ENCODE measurements around the gene CLEC20A.

CLEC20A gene

DNA sequence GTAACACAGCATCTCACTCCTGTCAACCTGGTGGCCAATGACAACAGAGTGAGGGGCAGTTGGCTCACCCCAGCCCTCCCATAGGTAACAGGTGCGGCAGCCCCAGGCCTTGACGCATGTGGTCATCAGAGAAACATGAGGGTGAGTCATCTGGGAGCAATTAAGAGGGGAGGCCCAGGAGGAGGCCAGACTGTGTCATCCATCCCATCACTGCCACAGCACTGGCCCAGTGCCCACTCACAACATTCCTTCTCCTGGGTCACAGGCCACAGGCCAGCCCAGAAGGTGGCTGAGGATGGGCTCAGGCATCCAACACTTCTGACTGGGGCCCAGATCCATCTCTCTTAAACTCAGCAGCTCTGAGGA is 33.3 kb upstream of the CLEC20A start:
- Histone ChIP-seq H3K36me3 (no peaks in the 10 kb centered on the region), H3K27me3 (no peaks in the 10 kb centered on the region), H3K9ac (no peak overlapping the region), H3K27ac (no peak overlapping the region), H3K4me2 (no peak overlapping the region), H3K4me3 (no peak overlapping the region), H3K4me1 (no peaks in the 10 kb centered on the region), H3K9me3 (no peaks in the 10 kb centered on the region), H4K20me1 (no peaks in the 10 kb centered on the region)
- no peak for TF ChIP-seq Cebpa-rat (IDR thresholded peaks at IDR 0.05)

DNA sequence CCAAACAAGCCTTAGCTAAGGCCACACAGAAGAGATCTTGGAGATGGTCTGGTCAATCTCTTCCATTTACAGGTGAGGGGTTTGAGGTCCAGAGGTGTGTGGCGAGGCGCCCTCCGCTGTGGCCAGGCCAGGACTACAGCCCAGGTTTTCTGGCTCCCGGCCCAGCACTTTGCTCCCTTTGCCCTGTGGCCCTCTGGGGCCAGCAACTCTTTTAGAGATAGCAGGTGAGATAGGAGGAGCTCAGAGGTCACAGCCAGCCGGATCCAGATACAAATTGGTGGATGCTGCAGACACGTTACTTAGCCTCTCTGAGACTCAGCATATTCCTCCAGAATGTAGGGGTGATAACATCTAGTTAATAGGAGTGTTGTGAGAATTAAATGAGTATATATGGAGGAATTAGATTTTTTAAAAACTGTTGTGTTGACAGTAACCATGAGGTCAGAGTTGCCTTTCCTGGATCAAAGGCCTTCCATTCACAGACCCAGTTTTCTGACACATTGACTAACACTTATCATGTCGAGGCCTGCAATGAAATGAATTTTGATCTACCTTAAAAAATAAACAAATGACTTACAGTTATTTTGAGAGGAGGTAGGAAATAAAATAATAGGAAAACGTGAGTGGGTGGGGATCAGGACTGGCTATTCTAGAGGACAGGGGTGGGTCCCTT is 32.7 kb upstream of the CLEC20A start:
- Histone ChIP-seq H3K4me1 (no peaks in the 10 kb centered on the region), H3K4me3 (no peak overlapping the region), H3K27me3 (no peaks in the 10 kb centered on the region), H3K9ac (no peak overlapping the region), H4K20me1 (no peaks in the 10 kb centered on the region), H3K36me3 (no peaks in the 10 kb centered on the region), H3K4me2 (no peak overlapping the region), H3K9me3 (no peaks in the 10 kb centered on the region), H3K27ac (no peak overlapping the region)
- no peak for TF ChIP-seq Cebpa-rat (IDR thresholded peaks at IDR 0.05)

DNA sequence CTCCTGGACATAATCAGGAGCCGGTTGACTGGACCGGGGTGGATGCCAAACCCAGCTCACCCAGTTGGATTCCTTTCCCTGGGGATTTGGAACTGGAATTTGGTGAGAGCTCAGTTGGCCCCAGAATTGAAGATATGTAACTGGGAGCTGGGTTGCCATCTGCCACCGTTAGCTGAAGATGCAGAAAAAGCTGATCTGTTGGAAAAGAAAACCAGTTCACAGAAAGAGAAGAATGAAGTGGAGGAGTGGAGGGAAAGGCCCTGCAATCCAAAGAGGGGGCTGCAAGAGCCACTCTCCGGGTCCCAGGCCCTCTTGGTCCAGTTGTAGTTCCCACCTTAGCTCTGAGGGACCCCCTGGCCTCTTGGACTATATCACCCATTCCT is 32.2 kb upstream of the CLEC20A start:
- Histone ChIP-seq H3K4me2 (no peak overlapping the region), H3K36me3 (no peaks in the 10 kb centered on the region), H3K27me3 (no peaks in the 10 kb centered on the region), H4K20me1 (no peaks in the 10 kb centered on the region), H3K9ac (no peak overlapping the region), H3K9me3 (no peaks in the 10 kb centered on the region), H3K27ac (no peak overlapping the region), H3K4me1 (no peaks in the 10 kb centered on the region), H3K4me3 (no peak overlapping the region)
- no peak for TF ChIP-seq Cebpa-rat (IDR thresholded peaks at IDR 0.05)

DNA sequence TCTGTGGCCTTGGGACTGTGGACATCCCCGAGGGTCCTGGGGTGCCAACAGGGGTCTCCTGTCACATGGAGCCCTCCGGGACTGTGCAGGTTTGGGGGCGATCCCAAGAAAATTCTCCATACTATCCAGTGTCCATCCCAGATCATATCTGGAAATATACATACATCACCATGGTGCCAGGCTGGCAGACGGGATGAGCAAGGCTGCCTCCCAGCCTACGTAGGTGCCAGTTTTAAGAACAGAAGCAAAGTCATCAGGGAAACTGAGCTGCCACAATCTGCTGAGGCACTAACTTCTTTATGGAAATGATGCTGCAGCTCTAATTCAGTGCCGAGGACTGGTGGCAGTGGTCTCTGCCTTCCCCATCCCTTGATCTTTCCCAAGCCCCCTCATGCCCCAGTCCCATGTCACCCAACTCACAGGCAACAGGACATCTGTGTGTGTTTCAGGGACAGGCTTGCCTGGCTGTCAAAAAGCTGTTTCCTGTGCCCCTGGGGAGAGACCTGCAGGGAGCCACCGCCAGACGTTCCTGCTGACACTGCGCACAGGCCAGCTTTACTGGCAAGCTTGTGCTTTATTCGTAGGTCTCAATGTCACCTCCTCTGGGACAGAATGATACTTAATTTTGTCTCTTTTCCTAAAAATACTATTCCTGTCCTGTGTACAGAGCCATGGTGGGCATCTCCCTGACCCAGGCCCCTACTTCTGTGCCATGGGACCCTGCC is 31.6 kb upstream of the CLEC20A start:
- no peak overlapping the region for H3K27ac ChIP-seq
- no peaks in the 10 kb centered on the region for H4K20me1 ChIP-seq
- no peaks in the 10 kb centered on the region for H3K27me3 ChIP-seq
- H3K36me3 ChIP-seq = no peaks in the 10 kb centered on the region
- H3K4me1 ChIP-seq = no peaks in the 10 kb centered on the region
- H3K4me3 ChIP-seq = no peak overlapping the region
- no peak for TF ChIP-seq Cebpa-rat (IDR thresholded peaks at IDR 0.05)
- no peaks in the 10 kb centered on the region for H3K9me3 ChIP-seq
- H3K4me2 ChIP-seq = no peak overlapping the region
- no peak overlapping the region for H3K9ac ChIP-seq

DNA sequence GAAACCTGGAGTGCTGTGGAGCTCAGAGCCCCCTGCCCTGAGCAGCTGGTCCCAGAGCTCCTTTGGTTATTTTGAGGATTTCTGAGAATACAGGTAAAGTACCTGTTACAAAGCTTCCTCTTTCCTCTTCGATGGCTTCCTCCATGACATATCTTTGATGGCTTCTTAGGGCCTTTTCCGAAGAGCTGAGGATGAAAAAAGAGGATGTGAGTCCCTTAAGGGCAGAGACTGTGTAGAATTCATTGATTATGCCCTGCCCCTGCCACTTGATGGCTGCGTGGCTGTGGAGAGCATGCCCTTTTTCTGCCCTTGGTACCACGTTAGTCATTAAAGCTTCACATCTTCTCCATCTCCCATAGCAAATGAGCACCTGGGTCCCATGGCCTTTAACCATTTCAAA is 30.4 kb upstream of the CLEC20A start:
- TF ChIP-seq Cebpa-rat (IDR thresholded peaks at IDR 0.05) = no peak
- H3K36me3 ChIP-seq = no peaks in the 10 kb centered on the region
- no peak overlapping the region for H3K4me3 ChIP-seq
- no peaks in the 10 kb centered on the region for H3K4me1 ChIP-seq
- no peak overlapping the region for H3K27ac ChIP-seq
- no peaks in the 10 kb centered on the region for H4K20me1 ChIP-seq
- no peaks in the 10 kb centered on the region for H3K27me3 ChIP-seq
- H3K9me3 ChIP-seq = no peaks in the 10 kb centered on the region
- H3K4me2 ChIP-seq = no peak overlapping the region
- no peak overlapping the region for H3K9ac ChIP-seq

DNA sequence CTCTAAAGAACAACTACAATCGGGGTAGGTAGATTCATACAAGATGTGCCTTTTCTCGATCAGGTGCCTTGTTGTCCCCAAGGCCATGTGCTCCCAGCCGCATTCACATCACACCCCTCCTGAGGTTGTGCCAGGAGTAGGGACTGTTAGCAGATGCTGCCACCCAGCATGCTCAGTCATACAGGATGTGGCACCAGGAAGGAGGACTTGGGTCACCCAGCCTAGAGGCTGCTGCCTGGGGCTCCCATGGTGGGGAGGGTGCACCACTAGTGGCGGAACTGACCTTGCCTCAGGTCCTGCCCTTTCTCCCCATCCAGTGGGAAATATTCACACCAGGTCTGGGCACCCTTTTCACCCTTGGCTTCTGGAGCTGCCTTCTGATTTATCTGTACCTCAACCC is 24.5 kb upstream of the CLEC20A start:
- Histone ChIP-seq H3K9ac (no peak overlapping the region), H3K27ac (no peak overlapping the region), H3K27me3 (no peaks in the 10 kb centered on the region), H3K9me3 (no peaks in the 10 kb centered on the region), H3K4me2 (no peak overlapping the region), H3K4me1 (no peaks in the 10 kb centered on the region), H3K4me3 (no peak overlapping the region), H3K36me3 (no peaks in the 10 kb centered on the region), H4K20me1 (no peaks in the 10 kb centered on the region)
- no peak for TF ChIP-seq Cebpa-rat (IDR thresholded peaks at IDR 0.05)

DNA sequence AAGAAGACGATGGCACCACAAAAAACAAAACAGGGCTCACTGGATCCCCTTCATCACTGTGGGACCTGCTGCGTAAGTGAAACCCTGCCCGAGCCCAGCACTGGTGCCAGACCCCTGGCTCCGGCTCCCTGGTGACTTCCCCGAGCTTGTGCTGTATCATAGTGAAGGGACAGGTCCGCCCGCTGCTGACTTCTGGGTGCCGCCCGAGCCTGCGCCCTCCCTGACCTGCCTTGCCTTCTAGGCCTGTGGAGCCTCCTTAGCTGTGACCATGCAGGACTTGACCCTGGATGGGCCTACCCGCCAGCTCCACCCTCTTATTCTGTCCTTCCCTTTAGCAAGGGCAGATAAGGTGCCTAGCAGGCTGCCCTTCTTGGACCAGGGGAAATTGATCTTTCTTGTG is 24.0 kb upstream of the CLEC20A start:
- Histone ChIP-seq H3K4me3 (no peak overlapping the region), H3K4me1 (no peaks in the 10 kb centered on the region), H3K9me3 (no peaks in the 10 kb centered on the region), H4K20me1 (no peaks in the 10 kb centered on the region), H3K36me3 (no peaks in the 10 kb centered on the region), H3K4me2 (no peak overlapping the region), H3K27ac (no peak overlapping the region), H3K9ac (no peak overlapping the region), H3K27me3 (no peaks in the 10 kb centered on the region)
- no peak for TF ChIP-seq Cebpa-rat (IDR thresholded peaks at IDR 0.05)

DNA sequence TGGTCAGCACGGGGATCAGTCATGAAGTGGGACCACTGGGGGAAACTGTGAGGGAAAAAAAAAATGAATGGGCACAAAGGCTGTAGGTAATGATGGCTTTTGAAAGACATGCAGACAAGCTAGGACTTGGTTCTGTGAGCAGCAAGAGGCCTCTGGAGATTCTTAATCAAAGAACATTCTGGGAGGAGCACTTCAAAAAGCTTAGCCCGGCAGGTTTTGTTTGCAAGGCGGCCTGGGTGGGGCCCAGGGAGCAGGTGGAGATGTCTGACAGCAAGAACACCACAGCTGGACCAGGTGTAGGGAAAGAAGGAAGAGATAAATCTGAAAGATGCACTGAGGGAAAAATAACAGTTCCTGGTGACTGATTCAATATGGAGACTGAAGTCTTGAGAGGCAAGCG is 22.1 kb upstream of the CLEC20A start:
- no peak overlapping the region for H3K9ac ChIP-seq
- no peak overlapping the region for H3K27ac ChIP-seq
- no peaks in the 10 kb centered on the region for H3K4me1 ChIP-seq
- H3K4me3 ChIP-seq = no peak overlapping the region
- H3K9me3 ChIP-seq = no peaks in the 10 kb centered on the region
- H3K36me3 ChIP-seq = no peaks in the 10 kb centered on the region
- no peaks in the 10 kb centered on the region for H4K20me1 ChIP-seq
- no peaks in the 10 kb centered on the region for H3K27me3 ChIP-seq
- TF ChIP-seq Cebpa-rat (IDR thresholded peaks at IDR 0.05) = no peak
- H3K4me2 ChIP-seq = no peak overlapping the region

DNA sequence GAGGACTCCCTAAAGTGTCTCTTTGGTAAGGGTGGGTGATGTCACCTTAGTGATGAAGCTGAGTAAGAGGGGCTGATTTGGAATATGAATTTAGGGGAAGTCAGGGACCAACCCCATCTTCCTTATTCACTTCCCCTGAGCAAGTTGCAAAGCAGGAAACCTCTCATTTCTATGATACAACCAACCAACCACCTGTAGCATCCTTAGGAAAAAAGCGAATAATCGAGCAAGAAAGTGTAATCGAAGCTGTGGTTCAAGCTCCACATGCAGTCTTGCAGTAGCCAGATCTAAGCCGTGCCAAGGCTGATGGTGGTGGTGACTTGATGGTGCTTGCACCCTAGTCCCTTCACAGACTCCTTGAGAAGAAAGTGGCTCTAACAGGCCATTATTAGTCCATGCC is 19.3 kb upstream of the CLEC20A start:
- H3K27ac ChIP-seq = no peak overlapping the region
- H3K4me3 ChIP-seq = no peak overlapping the region
- H4K20me1 ChIP-seq = no peaks in the 10 kb centered on the region
- H3K36me3 ChIP-seq = no peaks in the 10 kb centered on the region
- H3K9me3 ChIP-seq = no peaks in the 10 kb centered on the region
- H3K9ac ChIP-seq = no peak overlapping the region
- no peak for TF ChIP-seq Cebpa-rat (IDR thresholded peaks at IDR 0.05)
- no peak overlapping the region for H3K4me2 ChIP-seq
- H3K27me3 ChIP-seq = no peaks in the 10 kb centered on the region
- no peaks in the 10 kb centered on the region for H3K4me1 ChIP-seq

DNA sequence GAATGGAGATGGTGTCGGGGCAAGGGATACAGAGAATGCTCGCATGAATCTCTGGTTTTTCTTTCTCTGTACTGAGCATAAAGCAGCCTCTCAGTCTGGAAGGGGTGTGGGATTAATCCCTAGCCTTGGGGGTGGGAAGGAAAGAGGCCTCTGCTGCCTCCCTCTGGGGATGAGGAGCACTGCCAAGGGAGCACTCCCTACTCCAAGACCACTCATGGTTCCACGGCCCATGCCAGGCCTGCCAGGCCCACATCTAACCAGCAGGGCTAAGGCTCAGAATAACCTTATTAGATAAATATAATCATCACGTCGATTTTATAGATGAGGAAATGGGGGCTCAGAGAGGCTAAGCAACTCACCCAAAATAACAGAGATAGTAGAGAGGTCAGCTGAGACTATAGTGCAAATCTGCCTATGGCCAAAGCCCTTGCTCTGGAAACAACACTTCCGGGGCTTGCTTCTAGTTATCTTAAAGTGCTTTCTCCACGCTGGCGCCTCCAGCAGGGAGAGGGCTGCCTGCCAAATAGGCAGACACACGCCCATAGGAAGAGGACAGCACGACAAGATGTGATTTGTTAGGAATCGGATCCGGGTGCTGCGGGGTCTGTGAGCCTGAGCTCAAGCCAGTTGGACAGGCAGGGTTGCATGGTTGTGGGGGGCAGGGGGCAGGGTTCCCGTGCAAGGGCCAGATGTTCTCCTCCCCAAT is 16.7 kb upstream of the CLEC20A start:
- Histone ChIP-seq H3K27ac (no peak overlapping the region), H3K27me3 (no peaks in the 10 kb centered on the region), H3K9ac (no peak overlapping the region), H3K4me2 (no peak overlapping the region), H3K9me3 (no peaks in the 10 kb centered on the region), H3K36me3 (no peaks in the 10 kb centered on the region), H3K4me1 (no peaks in the 10 kb centered on the region), H4K20me1 (no peaks in the 10 kb centered on the region), H3K4me3 (no peak overlapping the region)
- no peak for TF ChIP-seq Cebpa-rat (IDR thresholded peaks at IDR 0.05)

Data from BLaER1 (cell line).